K562 (cell line): ENCODE data around the gene ZFR2. TPM values are rescaled to one million over a fixed set of nuclear protein-coding genes. Genes with fewer than 3 reads are reported as not detected.
A peak's percentile ranks its signal among the peaks of the same experiment; 100 is the strongest.

Source experiments
- ATAC-seq: fragments of 200-7000 bp; cut with Tn5 transposase; 3 replicates; pipeline ENCODE4 v1.9.1; 2020; ENCODE audit warnings: moderate library complexity
- BruUV-seq: library from RNA; stranded (reverse); fragments of 400-500 nt; replicated peaks from 2 replicates; lab custom pipeline; 2021; lab: Mats Ljungman, UMichigan
- CTCF ChIA-PET: fragments of 300-600 bp; formaldehyde crosslinking; extraction: SDS; loops from one replicate; lab custom pipeline; 2021; ENCODE audit warnings: low intra/inter-chr PET ratio; lab: Yijun Ruan, JAX
- POLR2A ChIA-PET: fragments of 300-600, 350-650 bp; sonication (Branson Sonifier 250); formaldehyde crosslinking; extraction: SDS; loops from one replicate; lab custom pipeline; 2021; ENCODE audit warnings: antibody characterized with exemption, inconsistent platforms; lab: Yijun Ruan, JAX
- DNase-seq, 4 experiments: peaks; one replicate each; pipeline versions ENCODE4 v3.0.0 to v3.0.0-alpha.2; 2011 to 2018; ENCODE audit warnings: low spot score in 3 of 4, mixed read lengths in 3 of 4; ENCODE audit errors: extremely low read depth in 1 of 4
- FAIRE-seq: peaks from 2 replicates; lab custom pipeline; 2011; peaks lifted over from hg19 to GRCh38; lab: Jason Lieb, UNC
- H2AFZ ChIP-seq: 2 replicates; pipeline ENCODE4 v1.6.0; 2011; ENCODE audit warnings: low read depth, low read length, control low read depth, inconsistent platforms
- H3K27ac ChIP-seq: fragments of 200-600 bp; 3 replicates; pipeline ENCODE4 v1.8.0; 2011; ENCODE audit warnings: low read depth, mild to moderate bottlenecking, control low read depth, inconsistent platforms, low read length, moderate library complexity, mixed read lengths; ENCODE audit errors: extremely low read depth
- H3K27me3 ChIP-seq, 2 experiments: fragments of 300-600 bp in 1 of 2; 2 replicates in 1 of 2; 3 replicates in 1 of 2; pipeline versions ENCODE4 v1.6.0 to v1.8.0; 2011; ENCODE audit warnings: inconsistent platforms in 2 of 2, low read length in 2 of 2, mild to moderate bottlenecking in 1 of 2, mixed read lengths in 1 of 2, moderate library complexity in 1 of 2; ENCODE audit not compliant: control insufficient read depth in 2 of 2, insufficient read depth in 2 of 2
- H3K36me3 ChIP-seq: fragments of 300-600 bp; 3 replicates; pipeline ENCODE4 v1.8.0; 2011; ENCODE audit warnings: mild to moderate bottlenecking, low read length, inconsistent platforms; ENCODE audit not compliant: control insufficient read depth, insufficient read depth
- H3K4me1 ChIP-seq, 2 experiments: fragments of 200-600 bp in 1 of 2; replicated peaks in 1 of 2; 2 replicates in 1 of 2; 3 replicates in 1 of 2; pipeline versions ENCODE4 v1.5.1 to v1.8.0; 2011; ENCODE audit warnings: inconsistent platforms in 2 of 2, low read length in 2 of 2, mild to moderate bottlenecking in 1 of 2, mixed read lengths in 1 of 2, moderate library complexity in 1 of 2; ENCODE audit not compliant: control insufficient read depth in 2 of 2, insufficient read depth in 2 of 2
- H3K4me2 ChIP-seq: 2 replicates; pipeline ENCODE4 v1.6.1; 2011; ENCODE audit warnings: low read length, control low read depth, inconsistent platforms, mixed read lengths; ENCODE audit not compliant: insufficient read depth
- H3K4me3 ChIP-seq: fragments of 200-600 bp; sonication (generic), shearing (Covaris generic); 2 replicates; pipeline ENCODE4 v1.5.1; 2016; ENCODE audit warnings: control low read depth, inconsistent platforms
- H3K79me2 ChIP-seq: fragments of 200-600 bp; 3 replicates; pipeline ENCODE4 v1.8.0; 2011; ENCODE audit warnings: low read length, inconsistent platforms; ENCODE audit not compliant: control insufficient read depth, insufficient read depth
- H3K9ac ChIP-seq, 2 experiments: 2 replicates each; pipeline versions ENCODE4 v1.6.0 to v1.6.1; 2011; ENCODE audit warnings: low read depth in 2 of 2, low read length in 2 of 2, control low read depth in 1 of 2, inconsistent platforms in 1 of 2, mild to moderate bottlenecking in 1 of 2, mixed read lengths in 1 of 2; ENCODE audit not compliant: insufficient read depth in 1 of 2
- H3K9me1 ChIP-seq: one replicate; pipeline ENCODE4 v1.6.0; 2011; ENCODE audit warnings: inconsistent platforms, mild to moderate bottlenecking, low read length, moderate library complexity; ENCODE audit not compliant: control insufficient read depth, insufficient read depth
- H3K9me3 ChIP-seq: replicated peaks from 2 replicates; pipeline ENCODE4 v1.5.1; 2011; ENCODE audit warnings: low read depth, low read length, inconsistent platforms; ENCODE audit not compliant: control insufficient read depth, insufficient read depth
- H4K20me1 ChIP-seq: replicated peaks from 2 replicates; pipeline ENCODE4 v1.6.1; 2011; ENCODE audit warnings: low read length, inconsistent platforms, mixed read lengths; ENCODE audit not compliant: control insufficient read depth, insufficient read depth
- FOXP4 ChIP-seq: sonication (generic); formaldehyde crosslinking; IDR thresholded peaks from 2 replicates; pipeline ENCODE4 v1.8.0; 2022; ENCODE audit warnings: mild to moderate bottlenecking, missing genetic modification reagents, borderline replicate concordance
- ZNF740 ChIP-seq, 3 experiments: fragments of 200-800 bp in 1 of 3; sonication (Bioruptor generic) in 1 of 3; sonication (generic) in 1 of 3; formaldehyde crosslinking in 1 of 3; IDR thresholded peaks; 2 replicates each; pipeline versions ENCODE4 v1.6.1 to v1.8.0; 2016 to 2022; ENCODE audit warnings: mild to moderate bottlenecking in 2 of 3, missing compliant biosample characterization in 2 of 3, missing genetic modification characterization in 2 of 3, missing genetic modification reagents in 1 of 3
- WGBS: fragments of 100-300 bp; shearing (Covaris generic); methylation state at CpG from one replicate; pipeline ENCODE4 v1.1.6; 2016; ENCODE audit warnings: low coverage, mixed read lengths; ENCODE audit not compliant: insufficient coverage; ENCODE audit errors: missing lambda C conversion rate; 5-methylcytosine and 5-hydroxymethylcytosine counted together
- in situ Hi-C: fragments of 300-500 bp; cut with MboI; formaldehyde crosslinking; loops from 4 replicates; pipeline ENCODE4 v1.15.0; 2018; ENCODE audit warnings: inconsistent platforms, mixed read lengths
- intact Hi-C: fragments of 100-400 bp; cut with micrococcal nuclease; formaldehyde crosslinking; loops from 2 replicates; pipeline ENCODE4 v1.14.2; 2022
- polyA plus RNA-seq, 8 experiments: library from polyadenylated mRNA; depleted of rRNA in 4 of 8; stranded (reverse) in 5 of 8; unstranded in 3 of 8; fragments of >200 nt; fragmentation: Nextera tagmentation in 2 of 8; fragmentation: Illumina TruSeq in 1 of 8; extraction: Ambion mirVana in 2 of 8; extraction: Trizol in 1 of 8; gene quantifications; 2 replicates each; pipeline versions ENCODE4 v1.2.1 to v1.2.3, GENCODE V29; 2011 to 2014; ENCODE audit warnings: inconsistent platforms in 1 of 8, missing spikeins in 1 of 8
- total RNA-seq, 7 experiments: library from RNA; depleted of rRNA in 6 of 7; stranded (reverse); fragments of >200 nt in 6 of 7; fragmentation: Illumina TruSeq in 2 of 7; extraction: Trizol in 2 of 7; gene quantifications; 2 replicates each; pipeline versions ENCODE4 v1.2.1 to v1.2.3, GENCODE V29; 2011 to 2021; ENCODE audit warnings: low replicate concordance in 1 of 7

ZFR2 gene
- total and polyA plus RNA-seq, 9 of the 15 experiments (the other 6 are each of a cell fraction or from before 2014, with no cell fraction given): 0.03 to 0.59 (median 0.07) TPM; not detected in 6

GRCh38 chr19:3866910-3867638 lies 1.8 kb downstream of the ZFR2 start:
- 3% methylated on average over 14 of the region's 14 CpGs for WGBS
- Histone ChIP-seq H3K79me2 (no peaks in the 10 kb centered on the region), H2AFZ (no peak overlapping the region), H3K9ac (no peak overlapping the region; a peak in 1 of 4 replicates), H3K4me2 (no peak overlapping the region), H3K4me3 (no peak overlapping the region), H3K27ac (no peak overlapping the region), H3K36me3 (no peaks in the 10 kb centered on the region), H3K4me1 (peaks cover 0 to 15% of the 10 kb centered on the region in 2 experiments; a peak in 2 of 5 replicates), H4K20me1 (no peaks in the 10 kb centered on the region), H3K27me3 (peaks cover 48 to 52% of the 10 kb centered on the region in 2 experiments), H3K9me1 (no peaks in the 10 kb centered on the region), H3K9me3 (0 out of 2 replicates have a peak, but pooled peaks cover 3% of the 10 kb centered on the region)
- ChIA-PET POLR2A (interaction anchor here (1.1 to 1.3 kb wide), 2 partner anchors 9 to 13 kb away, joined by 3 to 4 read pairs; no protein-coding TSS in a partner anchor), CTCF (no interaction called here)
- BruUV-seq: no TSS peak
- TF ChIP-seq ZNF740 (CRISPR knock-in tag; IDR thresholded peaks at IDR 0.05): peak; percentile 19; the same call in 1 of the 2 replicates
- TF ChIP-seq ZNF740 (tag; IDR thresholded peaks at IDR 0.05): no peak
- TF ChIP-seq FOXP4 (CRISPR knock-in tag): no peak
- ATAC-seq: no peak
- in situ Hi-C loops (no loop called here), intact Hi-C loops (no loop called here)
- DNase-seq: no peak
- no peak for FAIRE-seq
